ENCODE measurements around the gene XPR1. TPM values are rescaled to one million over a fixed set of nuclear protein-coding genes. Genes with fewer than 3 reads are reported as not detected.

Gene XPR1
- total RNA-seq, 4 donors from 2014 or later: 7.8 to 119 (median 75.3) TPM

- no peak for DNase-seq
- WGBS, 2 donors (ENCODE audit: low coverage in 1 of 2): 80 to 100% methylated on average over 2 to 7 of the region's 9 CpGs
- no peak for TF ChIP-seq POLR2A (IDR thresholded peaks at IDR 0.05)
- no peak for TF ChIP-seq CTCF (IDR thresholded peaks at IDR 0.05)
- no peak for TF ChIP-seq POLR2AphosphoS5 (IDR thresholded peaks at IDR 0.05)
- no peak for TF ChIP-seq EP300 (IDR thresholded peaks at IDR 0.05; ENCODE audit: low read depth)
- in situ Hi-C loops (cut with MboI; ENCODE audit: low pct_ligation_motif_present in 1 of 4, low pct_unique_long_range_greater_than_20kb in 1 of 4, low sequenced_read_pairs in 3 of 4): no loop called here
- H3K27me3 ChIP-seq: no peaks in the 10 kb centered on the region
- H3K4me1 ChIP-seq: no peaks in the 10 kb centered on the region
- H3K36me3 ChIP-seq: no peaks in the 10 kb centered on the region
- no peak overlapping the region for H3K4me3 ChIP-seq
- no peak overlapping the region for H3K27ac ChIP-seq
- H3K9me3 ChIP-seq: no peaks in the 10 kb centered on the region
- intact Hi-C loops (cut with DNase I; ENCODE audit: low total_unique reads): no loop called here
These were observed 287.4 kb downstream of the XPR1 start for GRCh38 chr1:180919183-180919700.

- in situ Hi-C loops (cut with MboI; ENCODE audit: low pct_ligation_motif_present in 1 of 4, low pct_unique_long_range_greater_than_20kb in 1 of 4, low sequenced_read_pairs in 3 of 4) (no loop called here), intact Hi-C loops (cut with DNase I; ENCODE audit: low total_unique reads) (no loop called here)
- no peak for DNase-seq
- Histone ChIP-seq H3K4me1 (peaks cover 0 to under 1% (median 0%) of the 10 kb centered on the region in 4 donors), H3K27ac (no peak overlapping the region), H3K36me3 (no peaks in the 10 kb centered on the region), H3K9me3 (no peaks in the 10 kb centered on the region), H3K4me3 (no peak overlapping the region), H3K27me3 (no peaks in the 10 kb centered on the region)
- TF ChIP-seq POLR2AphosphoS5 (IDR thresholded peaks at IDR 0.05) (no peak), POLR2A (IDR thresholded peaks at IDR 0.05) (no peak), EP300 (IDR thresholded peaks at IDR 0.05; ENCODE audit: low read depth) (no peak), CTCF (IDR thresholded peaks at IDR 0.05) (no peak)
- 95 to 100% methylated on average over 1 to 7 of the region's 7 CpGs for WGBS, 2 donors (ENCODE audit: low coverage in 1 of 2)
These were observed 288.4 kb downstream of the XPR1 start for GRCh38 chr1:180920193-180920592.

DNA sequence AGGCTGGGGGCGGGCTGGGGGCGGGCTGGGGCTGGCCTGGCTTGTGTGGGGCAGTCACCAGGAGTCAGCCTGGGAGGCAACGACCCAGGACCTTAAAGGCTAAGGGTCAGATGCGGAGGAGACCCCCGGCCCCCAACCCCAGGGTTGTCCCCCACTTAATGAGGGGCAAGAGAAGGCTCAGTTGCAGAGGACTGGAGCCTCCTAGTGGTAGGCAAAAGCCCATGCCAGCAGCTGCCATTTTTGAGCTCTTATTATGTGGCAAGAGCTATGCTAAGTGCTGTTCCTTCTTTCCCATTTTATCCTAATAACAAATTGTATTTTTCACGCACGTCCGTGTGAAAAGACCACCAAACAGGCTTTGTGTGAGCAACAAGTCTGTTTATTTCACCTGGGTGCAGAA lies 288.9 kb downstream of the XPR1 start:
- no peaks in the 10 kb centered on the region for H3K9me3 ChIP-seq
- no peaks in the 10 kb centered on the region for H3K27me3 ChIP-seq
- H3K4me3 ChIP-seq: no peak overlapping the region
- H3K4me1 ChIP-seq: peaks cover 2 to 6% (median 5%) of the 10 kb centered on the region in 4 donors
- intact Hi-C loops (cut with DNase I; ENCODE audit: low total_unique reads): no loop called here
- DNase-seq: no peak
- H3K36me3 ChIP-seq: no peaks in the 10 kb centered on the region
- in situ Hi-C loops (cut with MboI; ENCODE audit: low pct_ligation_motif_present in 1 of 4, low pct_unique_long_range_greater_than_20kb in 1 of 4, low sequenced_read_pairs in 3 of 4): no loop called here
- no peak for TF ChIP-seq POLR2A (IDR thresholded peaks at IDR 0.05)
- TF ChIP-seq EP300 (IDR thresholded peaks at IDR 0.05; ENCODE audit: low read depth): no peak
- H3K27ac ChIP-seq: no peak overlapping the region
- 78% methylated on average over 8 of the region's 8 CpGs; no CpG with 5 or more reads in 1 of the 2 donors for WGBS, 2 donors (ENCODE audit: low coverage in 1 of 2)

DNA sequence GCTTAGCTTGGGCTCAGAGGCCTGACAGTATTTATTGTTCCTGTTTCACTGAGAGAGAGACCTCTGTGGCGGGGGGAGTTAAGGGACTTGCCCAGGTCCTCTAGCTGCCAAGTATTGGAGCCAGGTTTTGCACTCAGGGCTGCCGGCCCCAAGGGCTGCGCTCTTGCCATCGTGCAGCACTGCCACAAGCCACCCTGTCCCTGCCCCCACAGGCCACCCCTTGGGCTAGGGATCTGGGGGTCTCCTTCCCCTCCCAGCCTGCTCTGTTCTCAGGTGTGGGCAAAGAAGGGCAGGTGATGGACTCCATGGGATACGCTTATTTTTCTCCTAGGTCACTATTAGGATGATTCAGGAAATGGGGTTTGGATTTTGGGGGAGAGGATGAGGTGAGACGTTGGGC lies 289.6 kb downstream of the XPR1 start:
- no peaks in the 10 kb centered on the region for H3K9me3 ChIP-seq
- no peaks in the 10 kb centered on the region for H3K36me3 ChIP-seq
- intact Hi-C loops (cut with DNase I; ENCODE audit: low total_unique reads) (no loop called here), in situ Hi-C loops (cut with MboI; ENCODE audit: low pct_ligation_motif_present in 1 of 4, low pct_unique_long_range_greater_than_20kb in 1 of 4, low sequenced_read_pairs in 3 of 4) (no loop called here)
- no peak for DNase-seq
- TF ChIP-seq CTCF (IDR thresholded peaks at IDR 0.05) (no peak), POLR2AphosphoS5 (IDR thresholded peaks at IDR 0.05) (no peak), EP300 (IDR thresholded peaks at IDR 0.05; ENCODE audit: low read depth) (no peak), POLR2A (IDR thresholded peaks at IDR 0.05) (no peak)
- H3K27ac ChIP-seq: no peak overlapping the region
- peaks cover 5 to 13% (median 11%) of the 10 kb centered on the region in 4 donors for H3K4me1 ChIP-seq
- no peaks in the 10 kb centered on the region for H3K27me3 ChIP-seq
- WGBS, 2 donors (ENCODE audit: low coverage in 1 of 2): 60 to 94% methylated on average over 1 to 6 of the region's 6 CpGs
- no peak overlapping the region for H3K4me3 ChIP-seq

Measured in transverse colon (tissue), 4 donors.